Breast epithelium (tissue), 3 donors: ENCODE measurements around the gene ZNF132.

Source experiments
- POLR2A ChIP-seq: fragments of 450-650 bp; IDR thresholded peaks from one replicate; pipeline ENCODE4 v1.6.1; 2016; ENCODE audit warnings: antibody characterized with exemption, mild to moderate bottlenecking, moderate library complexity
- POLR2AphosphoS5 ChIP-seq, 3 donors: sonication (generic); formaldehyde crosslinking; IDR thresholded peaks; one replicate each; pipeline ENCODE4 v1.6.1; 2017; ENCODE audit warnings: antibody characterized with exemption in 3 of 3
- TF ChIP-seq, protein P1 (sequence below), 3 donors: fragments of 450-650 bp; IDR thresholded peaks; one replicate each; pipeline ENCODE4 v1.5.1; 2016 to 2017; ENCODE audit warnings: antibody characterized with exemption in 3 of 3, mild to moderate bottlenecking in 3 of 3, moderate library complexity in 3 of 3

- no peak for TF ChIP-seq POLR2A
- TF ChIP-seq, protein P1, sequence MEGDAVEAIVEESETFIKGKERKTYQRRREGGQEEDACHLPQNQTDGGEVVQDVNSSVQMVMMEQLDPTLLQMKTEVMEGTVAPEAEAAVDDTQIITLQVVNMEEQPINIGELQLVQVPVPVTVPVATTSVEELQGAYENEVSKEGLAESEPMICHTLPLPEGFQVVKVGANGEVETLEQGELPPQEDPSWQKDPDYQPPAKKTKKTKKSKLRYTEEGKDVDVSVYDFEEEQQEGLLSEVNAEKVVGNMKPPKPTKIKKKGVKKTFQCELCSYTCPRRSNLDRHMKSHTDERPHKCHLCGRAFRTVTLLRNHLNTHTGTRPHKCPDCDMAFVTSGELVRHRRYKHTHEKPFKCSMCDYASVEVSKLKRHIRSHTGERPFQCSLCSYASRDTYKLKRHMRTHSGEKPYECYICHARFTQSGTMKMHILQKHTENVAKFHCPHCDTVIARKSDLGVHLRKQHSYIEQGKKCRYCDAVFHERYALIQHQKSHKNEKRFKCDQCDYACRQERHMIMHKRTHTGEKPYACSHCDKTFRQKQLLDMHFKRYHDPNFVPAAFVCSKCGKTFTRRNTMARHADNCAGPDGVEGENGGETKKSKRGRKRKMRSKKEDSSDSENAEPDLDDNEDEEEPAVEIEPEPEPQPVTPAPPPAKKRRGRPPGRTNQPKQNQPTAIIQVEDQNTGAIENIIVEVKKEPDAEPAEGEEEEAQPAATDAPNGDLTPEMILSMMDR (IDR thresholded peaks at IDR 0.05) = no peak
- TF ChIP-seq POLR2AphosphoS5 (IDR thresholded peaks at IDR 0.05) = no peak
Observed at GRCh38 chr19:58385891-58386575, 53.9 kb downstream of the ZNF132 start.
